Neural crest cell (in vitro differentiated cells): ENCODE results near the gene SIK3. TPM values are rescaled to one million over a fixed set of nuclear protein-coding genes. Genes with fewer than 3 reads are reported as not detected.
A peak's percentile ranks its signal among the peaks of the same experiment; 100 is the strongest.

Experiments used
- DNase-seq: peaks from one replicate; pipeline ENCODE4 v3.0.0; 2021; ENCODE audit warnings: low read depth, mixed read lengths, low spot score
- H3K27ac Mint-ChIP-seq: one replicate; pipeline ENCODE4 v1.8.0; 2021; ENCODE audit warnings: mild to moderate bottlenecking, mixed read lengths; ENCODE audit not compliant: unreplicated experiment
- H3K27me3 Mint-ChIP-seq: 2 replicates; pipeline ENCODE4 v1.8.0; 2021; ENCODE audit warnings: low read depth, mild to moderate bottlenecking, mixed read lengths
- H3K36me3 Mint-ChIP-seq: 2 replicates; pipeline ENCODE4 v1.8.0; 2021; ENCODE audit warnings: low read depth, mild to moderate bottlenecking, mixed read lengths
- H3K4me1 Mint-ChIP-seq: 2 replicates; pipeline ENCODE4 v1.8.0; 2021; ENCODE audit warnings: mixed read lengths
- H3K4me3 Mint-ChIP-seq: one replicate; pipeline ENCODE4 v1.8.0; 2021; ENCODE audit warnings: mild to moderate bottlenecking, mixed read lengths
- H3K9me3 Mint-ChIP-seq: 2 replicates; pipeline ENCODE4 v1.8.0; 2021; ENCODE audit warnings: mixed read lengths
- long read RNA-seq: library from polyadenylated mRNA; unstranded; transcript quantifications from one replicate; pipeline ENCODE4 v2.0.0, GENCODE V29; 2020
- total RNA-seq: library from RNA; stranded (reverse); gene quantifications from 2 replicates; pipeline ENCODE4 v1.2.1, GENCODE V29; 2021
- TF ChIP-seq, protein P1 (sequence below): fragments of 200-600 bp; sonication (generic); conservative IDR thresholded peaks from 2 replicates; pipeline ENCODE4 v1.5.0; 2021; ENCODE audit warnings: antibody characterized with exemption, mild to moderate bottlenecking

Gene SIK3
- 39.7 and 40.1 TPM in 2 replicates for total RNA-seq
- long read RNA-seq, partial matches to known transcripts = 0 of 2 reads
- long read RNA-seq, other reads (novel, unspliced or antisense) = 2 of 2 reads

DNA sequence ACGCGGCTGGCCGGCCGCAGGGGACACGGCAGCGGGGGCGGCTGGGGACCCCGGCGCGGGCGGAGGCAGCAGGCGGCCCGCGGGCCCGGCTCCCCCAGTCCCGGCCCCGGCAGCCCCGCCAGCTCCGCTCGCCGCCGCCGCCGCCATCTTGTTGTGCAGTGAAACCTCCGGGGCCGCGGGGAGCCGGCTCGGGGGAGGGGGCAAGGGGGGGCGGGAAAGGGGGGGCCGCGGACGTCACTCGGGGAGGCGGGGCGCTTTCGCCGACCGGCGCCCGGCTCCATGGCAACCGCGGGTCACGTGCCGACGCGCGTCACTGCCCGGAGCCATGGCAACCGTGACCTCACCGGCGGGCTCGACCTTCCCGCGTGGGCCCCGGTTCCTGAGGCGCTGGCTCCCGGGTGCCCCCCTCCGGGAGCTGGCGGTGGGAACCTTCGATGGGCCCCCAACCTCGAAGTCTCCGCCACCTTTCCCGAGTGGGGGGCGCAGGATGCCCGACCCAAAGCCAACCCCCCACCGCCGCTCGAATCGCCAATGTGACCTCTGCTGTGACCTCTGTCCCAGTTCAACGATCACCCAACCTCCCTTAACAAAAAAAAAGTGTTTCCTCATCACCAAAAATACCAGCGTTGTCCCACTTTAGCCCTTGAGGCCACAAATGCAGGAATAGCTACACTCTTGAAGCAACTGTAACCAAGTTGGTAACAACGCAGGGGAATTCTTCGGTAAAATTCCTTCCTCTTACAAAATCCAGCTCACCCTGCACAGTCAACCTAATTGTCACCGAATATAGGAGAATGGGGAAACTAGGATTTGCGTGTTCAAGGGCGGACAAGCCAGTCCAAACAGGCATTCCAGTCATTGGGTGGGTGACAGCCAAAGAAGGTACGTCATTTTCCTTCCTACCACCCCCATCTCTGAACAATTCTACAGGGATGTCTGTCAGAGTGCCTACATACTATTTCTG is at the start of gene SIK3:
Gene SIK3 (minus strand): TSS at position 160 of the 964 bp plus-strand sequence. CDS start 13 bp downstream, at position 147.
- TF ChIP-seq, protein P1, sequence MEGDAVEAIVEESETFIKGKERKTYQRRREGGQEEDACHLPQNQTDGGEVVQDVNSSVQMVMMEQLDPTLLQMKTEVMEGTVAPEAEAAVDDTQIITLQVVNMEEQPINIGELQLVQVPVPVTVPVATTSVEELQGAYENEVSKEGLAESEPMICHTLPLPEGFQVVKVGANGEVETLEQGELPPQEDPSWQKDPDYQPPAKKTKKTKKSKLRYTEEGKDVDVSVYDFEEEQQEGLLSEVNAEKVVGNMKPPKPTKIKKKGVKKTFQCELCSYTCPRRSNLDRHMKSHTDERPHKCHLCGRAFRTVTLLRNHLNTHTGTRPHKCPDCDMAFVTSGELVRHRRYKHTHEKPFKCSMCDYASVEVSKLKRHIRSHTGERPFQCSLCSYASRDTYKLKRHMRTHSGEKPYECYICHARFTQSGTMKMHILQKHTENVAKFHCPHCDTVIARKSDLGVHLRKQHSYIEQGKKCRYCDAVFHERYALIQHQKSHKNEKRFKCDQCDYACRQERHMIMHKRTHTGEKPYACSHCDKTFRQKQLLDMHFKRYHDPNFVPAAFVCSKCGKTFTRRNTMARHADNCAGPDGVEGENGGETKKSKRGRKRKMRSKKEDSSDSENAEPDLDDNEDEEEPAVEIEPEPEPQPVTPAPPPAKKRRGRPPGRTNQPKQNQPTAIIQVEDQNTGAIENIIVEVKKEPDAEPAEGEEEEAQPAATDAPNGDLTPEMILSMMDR = peak; percentile 43
- no peaks in the 10 kb centered on the region for H3K36me3 Mint-ChIP-seq
- no peaks in the 10 kb centered on the region for H3K27me3 Mint-ChIP-seq
- peak; percentile 85 for DNase-seq
- peak within 1 kb of the TSS; percentile 100 for H3K4me3 Mint-ChIP-seq
- H3K9me3 Mint-ChIP-seq = no peaks in the 10 kb centered on the region
- H3K4me1 Mint-ChIP-seq = peaks cover 46% of the 10 kb centered on the region
- H3K27ac Mint-ChIP-seq = peak within 1 kb of the TSS; percentile 99

DNA sequence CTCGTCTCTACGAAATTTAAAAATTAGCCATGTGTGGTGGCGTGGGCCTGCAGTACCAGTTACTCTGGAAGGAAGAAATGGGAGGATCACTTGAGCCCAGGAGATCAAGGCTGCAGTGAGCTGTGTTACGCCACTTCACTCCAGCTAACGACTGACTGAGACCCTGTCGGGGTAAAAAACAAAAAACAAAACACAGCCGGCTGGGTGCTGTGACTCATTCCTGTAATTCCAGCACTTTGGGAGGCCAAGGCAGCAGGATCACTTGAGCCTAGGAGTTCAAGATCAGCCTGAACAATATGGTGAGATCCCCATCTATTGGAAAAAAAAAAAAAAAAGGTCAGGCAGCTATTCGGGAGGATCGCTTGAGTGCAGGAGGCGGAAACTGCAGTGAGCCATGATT is 48.3 kb upstream of the SIK3 start:
- TF ChIP-seq, protein P1 = no peak
- Mint-ChIP-seq H3K27ac (no peak overlapping the region), H3K36me3 (peaks cover 2% of the 10 kb centered on the region), H3K4me3 (peak overlapping the region; percentile 99), H3K27me3 (peaks cover 10% of the 10 kb centered on the region), H3K9me3 (no peaks in the 10 kb centered on the region), H3K4me1 (peaks cover 42% of the 10 kb centered on the region)
- no peak for DNase-seq

DNA sequence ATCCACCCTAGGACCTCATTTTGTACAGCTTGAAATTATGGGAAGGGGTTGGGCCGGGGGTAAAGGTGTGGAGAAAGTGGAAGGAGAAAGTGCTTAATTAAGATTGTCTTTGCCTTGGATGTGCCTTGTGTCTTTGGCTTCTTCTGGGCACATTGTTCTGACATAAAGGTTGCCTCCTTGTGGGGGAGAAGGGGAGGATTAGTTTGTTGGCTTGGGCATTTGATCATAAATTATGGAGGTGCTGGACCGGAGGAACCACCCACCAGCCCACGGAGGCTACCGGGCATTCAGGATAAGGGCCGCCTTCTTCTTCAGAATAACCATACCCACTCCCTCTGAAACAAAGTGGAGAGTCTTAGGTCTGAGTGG is 47.1 kb upstream of the SIK3 start:
- Mint-ChIP-seq H3K36me3 (peaks cover 2% of the 10 kb centered on the region), H3K9me3 (no peaks in the 10 kb centered on the region), H3K4me3 (peak overlapping the region; percentile 99), H3K27me3 (peaks cover 14% of the 10 kb centered on the region), H3K4me1 (peaks cover 42% of the 10 kb centered on the region), H3K27ac (peak overlapping the region; percentile 83)
- TF ChIP-seq, protein P1 = peak; percentile 50
- DNase-seq = no peak

DNA sequence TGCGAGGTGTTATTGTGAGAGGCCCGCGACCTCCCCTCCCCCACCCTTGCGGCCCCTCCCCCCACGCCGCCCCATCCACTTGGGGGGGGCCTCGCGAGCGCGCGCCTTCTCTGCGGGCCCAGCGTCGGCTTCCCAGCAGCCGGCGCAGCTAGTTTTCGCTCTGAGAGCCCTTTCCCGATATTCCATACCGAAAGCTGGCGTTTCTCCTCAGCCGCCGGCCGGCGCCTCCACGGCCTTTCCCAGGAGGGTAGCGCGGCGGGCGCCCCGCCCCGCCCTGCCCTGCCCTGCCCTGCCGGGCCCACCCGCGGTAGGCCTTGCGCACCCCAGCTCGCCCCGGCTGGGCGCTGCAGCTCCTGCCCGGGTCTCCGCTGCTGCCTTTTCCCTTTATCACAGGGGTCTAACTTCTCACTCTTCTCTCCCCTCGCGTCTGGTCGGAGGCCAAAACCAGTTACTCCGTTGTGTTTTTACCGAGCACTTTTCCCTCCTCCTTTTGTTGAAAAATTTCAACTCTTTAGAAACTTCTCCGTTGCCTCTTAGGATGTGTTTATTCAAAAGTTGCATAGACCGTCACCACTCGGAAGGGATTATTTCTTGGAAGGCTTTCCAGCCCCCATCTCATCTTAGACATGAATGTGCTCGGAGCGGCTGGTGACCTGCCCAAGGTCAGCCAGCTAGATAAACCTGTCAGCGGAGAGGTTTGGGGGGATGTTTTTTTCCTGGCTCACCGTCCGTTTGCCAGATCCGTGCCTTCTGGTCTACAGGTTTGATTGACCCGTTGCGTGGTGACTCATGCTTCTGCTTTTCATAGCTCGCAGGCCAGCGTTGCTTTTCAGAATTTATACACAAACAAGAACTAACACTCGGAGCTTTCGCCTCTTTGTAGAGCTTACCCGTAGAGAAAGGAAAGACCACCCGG is 46.5 kb upstream of the SIK3 start:
- Mint-ChIP-seq H3K27me3 (peaks cover 18% of the 10 kb centered on the region), H3K9me3 (no peaks in the 10 kb centered on the region), H3K27ac (peak overlapping the region; percentile 83), H3K4me3 (peak overlapping the region; percentile 99), H3K36me3 (peaks cover 2% of the 10 kb centered on the region), H3K4me1 (peaks cover 42% of the 10 kb centered on the region)
- TF ChIP-seq, protein P1 = peak; percentile 12
- peak; percentile 3 for DNase-seq

DNA sequence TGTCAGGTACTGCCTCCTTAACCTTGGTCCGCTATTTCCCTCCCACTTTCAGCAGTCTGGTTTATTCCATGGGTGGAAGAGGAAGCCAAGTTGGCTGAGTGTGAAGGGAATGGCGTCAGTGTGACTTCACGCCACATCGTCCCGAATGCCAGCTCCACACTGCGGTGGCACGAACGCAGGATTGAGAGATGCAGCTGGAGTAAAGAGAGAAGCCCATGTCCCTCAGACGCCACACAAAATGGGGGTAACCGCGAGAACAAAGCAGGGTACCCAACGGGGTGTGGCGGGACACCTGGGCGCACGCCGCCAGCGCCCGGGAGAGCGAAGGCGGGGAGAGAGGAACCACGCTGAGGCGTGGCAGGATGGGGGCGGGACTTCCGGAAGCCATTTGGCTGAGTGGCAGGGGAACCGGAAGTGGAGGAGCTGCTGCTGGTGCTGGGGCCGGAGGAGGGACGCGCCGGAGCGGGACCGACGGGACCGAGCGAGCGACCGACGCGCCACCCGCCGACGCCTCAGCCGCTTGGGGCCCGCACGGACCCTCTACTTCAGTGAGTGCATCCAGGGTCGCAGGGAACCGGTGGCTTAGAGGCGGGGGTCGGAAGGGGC is 45.7 kb upstream of the SIK3 start, which contains the start of gene PAFAH1B2:
Gene PAFAH1B2 (plus strand): TSS at position 417 of the 606 bp plus-strand sequence. CDS start 8,161 bp downstream, outside the sequence.
- H3K27me3 Mint-ChIP-seq = peaks cover 18% of the 10 kb centered on the region
- DNase-seq = peak; percentile 93
- peaks cover 2% of the 10 kb centered on the region for H3K36me3 Mint-ChIP-seq
- TF ChIP-seq, protein P1 = no peak
- peak within 1 kb of the TSS; percentile 99 for H3K4me3 Mint-ChIP-seq
- H3K9me3 Mint-ChIP-seq = no peaks in the 10 kb centered on the region
- peak within 1 kb of the TSS; percentile 95 for H3K27ac Mint-ChIP-seq
- H3K4me1 Mint-ChIP-seq = peaks cover 42% of the 10 kb centered on the region
